HepG2 (cell line): ENCODE results near the gene CDH13. TPM values are rescaled to one million over a fixed set of nuclear protein-coding genes. Genes with fewer than 3 reads are reported as not detected.
A peak's percentile ranks its signal among the peaks of the same experiment; 100 is the strongest.

Experiments used
- ARID3A ChIP-seq: IDR thresholded peaks from 2 replicates; pipeline ENCODE4 v1.6.1; 2012; ENCODE audit warnings: low read depth, low read length, improper control_type of control experiment
- FOXK1 ChIP-seq: sonication (generic); formaldehyde crosslinking; IDR thresholded peaks from 2 replicates; pipeline ENCODE4 v1.4.0; 2020; ENCODE audit warnings: low read depth, missing genetic modification reagents, borderline replicate concordance
- GATAD2A ChIP-seq: IDR thresholded peaks from 2 replicates; pipeline ENCODE4 v1.6.1; 2016
- GFI1 ChIP-seq: sonication (generic); formaldehyde crosslinking; IDR thresholded peaks from 2 replicates; pipeline ENCODE4 v1.5.0; 2020; ENCODE audit warnings: missing genetic modification reagents, mild to moderate bottlenecking, borderline replicate concordance
- GLMP ChIP-seq: sonication (generic); formaldehyde crosslinking; IDR thresholded peaks from 2 replicates; pipeline ENCODE4 v1.9.0; 2021; ENCODE audit warnings: missing genetic modification reagents, mild to moderate bottlenecking, borderline replicate concordance
- GMEB1 ChIP-seq: sonication (generic); formaldehyde crosslinking; IDR thresholded peaks from 2 replicates; pipeline ENCODE4 v1.5.1; 2020; ENCODE audit warnings: missing genetic modification reagents, mild to moderate bottlenecking, borderline replicate concordance
- HMG20A ChIP-seq: IDR thresholded peaks from 2 replicates; pipeline ENCODE4 v1.6.1; 2016; ENCODE audit warnings: borderline replicate concordance
- MIER3 ChIP-seq: IDR thresholded peaks from 2 replicates; pipeline ENCODE4 v1.6.1; 2016; ENCODE audit warnings: missing compliant biosample characterization, borderline replicate concordance
- NR2F2 ChIP-seq: IDR thresholded peaks from 2 replicates; pipeline ENCODE4 v1.6.1; 2012; ENCODE audit warnings: low read depth, inconsistent platforms, borderline replicate concordance
- NR2F6 ChIP-seq, 2 experiments: IDR thresholded peaks; 2 replicates each; pipeline ENCODE4 v1.6.1; 2016; ENCODE audit warnings: antibody characterized with exemption in 1 of 2, mild to moderate bottlenecking in 1 of 2
- SP2 ChIP-seq: sonication (generic); formaldehyde crosslinking; IDR thresholded peaks from 2 replicates; pipeline ENCODE4 v1.5.1; 2020; ENCODE audit warnings: mild to moderate bottlenecking, missing genetic modification reagents
- ZMYM4 ChIP-seq: sonication (generic); formaldehyde crosslinking; IDR thresholded peaks from 2 replicates; pipeline ENCODE4 v1.8.1; 2023; ENCODE audit warnings: mild to moderate bottlenecking, missing genetic modification reagents
- ZNF10 ChIP-seq: sonication (generic); formaldehyde crosslinking; IDR thresholded peaks from 2 replicates; pipeline ENCODE4 v1.4.0; 2020; ENCODE audit warnings: mild to moderate bottlenecking, low read depth, missing genetic modification reagents, borderline replicate concordance
- ZNF12 ChIP-seq: sonication (generic); formaldehyde crosslinking; IDR thresholded peaks from 2 replicates; pipeline ENCODE4 v1.5.0; 2020; ENCODE audit warnings: missing genetic modification reagents
- ZNF335 ChIP-seq: sonication (generic); formaldehyde crosslinking; IDR thresholded peaks from 2 replicates; pipeline ENCODE4 v1.4.0; 2020; ENCODE audit warnings: missing genetic modification reagents
- ZNF788 ChIP-seq: sonication (generic); formaldehyde crosslinking; IDR thresholded peaks from 2 replicates; pipeline ENCODE4 v1.5.0; 2020; ENCODE audit warnings: mild to moderate bottlenecking, missing genetic modification reagents, borderline replicate concordance
- ZSCAN22 ChIP-seq: sonication (generic); formaldehyde crosslinking; IDR thresholded peaks from 2 replicates; pipeline ENCODE4 v1.4.0; 2020; ENCODE audit warnings: mild to moderate bottlenecking, missing genetic modification reagents
- ZSCAN9 ChIP-seq: IDR thresholded peaks from 2 replicates; pipeline ENCODE4 v1.6.1; 2016; ENCODE audit warnings: borderline replicate concordance
- polyA plus RNA-seq, 8 experiments: library from polyadenylated mRNA; depleted of rRNA in 3 of 8; stranded (reverse) in 7 of 8; unstranded in 1 of 8; fragments of >200 nt; fragmentation: Illumina TruSeq in 4 of 8; extraction: Trizol in 4 of 8; gene quantifications; 2 replicates each; pipeline versions ENCODE4 v1.2.1 to v1.2.3, GENCODE V29; 2011 to 2016; ENCODE audit warnings: low read depth in 4 of 8, missing spikeins in 1 of 8, mixed read lengths in 1 of 8; ENCODE audit not compliant: insufficient read depth in 1 of 8
- total RNA-seq, 5 experiments: library from RNA; depleted of rRNA; stranded (reverse); fragments of >200 nt; fragmentation: Illumina TruSeq; extraction: Trizol; gene quantifications; 2 replicates each; pipeline ENCODE4 v1.2.3, GENCODE V29; 2016; ENCODE audit warnings: low read depth in 1 of 5
- TF ChIP-seq, protein P1 (sequence below): sonication (generic); formaldehyde crosslinking; IDR thresholded peaks from 2 replicates; pipeline ENCODE4 v1.5.1; 2020; ENCODE audit warnings: mild to moderate bottlenecking, missing genetic modification reagents, borderline replicate concordance

Gene CDH13
- total and polyA plus RNA-seq, 2 of the 13 experiments (the other 11 are each of a cell fraction or from before 2014, with no cell fraction given) = not detected

DNA sequence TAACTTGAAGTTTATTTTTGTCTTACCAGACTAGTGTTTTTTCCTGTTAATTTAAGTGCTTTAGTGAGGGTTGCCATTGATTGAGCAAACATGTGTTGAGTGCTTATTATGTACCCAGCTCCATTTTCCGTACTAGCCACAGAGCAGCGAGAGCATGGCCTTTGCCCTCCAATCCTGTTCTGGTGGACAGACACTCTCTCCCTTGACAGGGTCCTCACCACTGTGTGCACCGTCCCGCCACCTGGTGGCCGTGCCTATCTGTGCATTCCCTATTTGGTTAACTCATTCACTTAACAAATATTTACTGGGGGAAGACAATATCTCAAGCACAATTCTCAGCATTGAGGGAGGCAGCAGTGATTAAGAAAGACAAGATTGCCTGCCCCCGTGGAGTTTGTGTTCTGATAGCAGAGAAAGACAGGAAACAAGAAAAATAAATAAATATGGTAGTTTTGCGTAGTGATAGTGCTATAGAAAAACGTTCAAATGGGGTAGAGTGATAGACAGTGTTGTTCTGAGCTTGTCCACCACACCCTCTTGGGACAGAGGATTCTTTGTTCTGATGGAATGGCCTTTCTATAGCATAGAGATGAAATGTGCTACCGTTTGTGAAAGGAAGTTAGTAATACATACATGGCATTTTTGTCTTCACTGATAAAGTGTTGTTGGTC is 13.0 kb downstream of the CDH13 start (continued):
- TF ChIP-seq, protein P1, sequence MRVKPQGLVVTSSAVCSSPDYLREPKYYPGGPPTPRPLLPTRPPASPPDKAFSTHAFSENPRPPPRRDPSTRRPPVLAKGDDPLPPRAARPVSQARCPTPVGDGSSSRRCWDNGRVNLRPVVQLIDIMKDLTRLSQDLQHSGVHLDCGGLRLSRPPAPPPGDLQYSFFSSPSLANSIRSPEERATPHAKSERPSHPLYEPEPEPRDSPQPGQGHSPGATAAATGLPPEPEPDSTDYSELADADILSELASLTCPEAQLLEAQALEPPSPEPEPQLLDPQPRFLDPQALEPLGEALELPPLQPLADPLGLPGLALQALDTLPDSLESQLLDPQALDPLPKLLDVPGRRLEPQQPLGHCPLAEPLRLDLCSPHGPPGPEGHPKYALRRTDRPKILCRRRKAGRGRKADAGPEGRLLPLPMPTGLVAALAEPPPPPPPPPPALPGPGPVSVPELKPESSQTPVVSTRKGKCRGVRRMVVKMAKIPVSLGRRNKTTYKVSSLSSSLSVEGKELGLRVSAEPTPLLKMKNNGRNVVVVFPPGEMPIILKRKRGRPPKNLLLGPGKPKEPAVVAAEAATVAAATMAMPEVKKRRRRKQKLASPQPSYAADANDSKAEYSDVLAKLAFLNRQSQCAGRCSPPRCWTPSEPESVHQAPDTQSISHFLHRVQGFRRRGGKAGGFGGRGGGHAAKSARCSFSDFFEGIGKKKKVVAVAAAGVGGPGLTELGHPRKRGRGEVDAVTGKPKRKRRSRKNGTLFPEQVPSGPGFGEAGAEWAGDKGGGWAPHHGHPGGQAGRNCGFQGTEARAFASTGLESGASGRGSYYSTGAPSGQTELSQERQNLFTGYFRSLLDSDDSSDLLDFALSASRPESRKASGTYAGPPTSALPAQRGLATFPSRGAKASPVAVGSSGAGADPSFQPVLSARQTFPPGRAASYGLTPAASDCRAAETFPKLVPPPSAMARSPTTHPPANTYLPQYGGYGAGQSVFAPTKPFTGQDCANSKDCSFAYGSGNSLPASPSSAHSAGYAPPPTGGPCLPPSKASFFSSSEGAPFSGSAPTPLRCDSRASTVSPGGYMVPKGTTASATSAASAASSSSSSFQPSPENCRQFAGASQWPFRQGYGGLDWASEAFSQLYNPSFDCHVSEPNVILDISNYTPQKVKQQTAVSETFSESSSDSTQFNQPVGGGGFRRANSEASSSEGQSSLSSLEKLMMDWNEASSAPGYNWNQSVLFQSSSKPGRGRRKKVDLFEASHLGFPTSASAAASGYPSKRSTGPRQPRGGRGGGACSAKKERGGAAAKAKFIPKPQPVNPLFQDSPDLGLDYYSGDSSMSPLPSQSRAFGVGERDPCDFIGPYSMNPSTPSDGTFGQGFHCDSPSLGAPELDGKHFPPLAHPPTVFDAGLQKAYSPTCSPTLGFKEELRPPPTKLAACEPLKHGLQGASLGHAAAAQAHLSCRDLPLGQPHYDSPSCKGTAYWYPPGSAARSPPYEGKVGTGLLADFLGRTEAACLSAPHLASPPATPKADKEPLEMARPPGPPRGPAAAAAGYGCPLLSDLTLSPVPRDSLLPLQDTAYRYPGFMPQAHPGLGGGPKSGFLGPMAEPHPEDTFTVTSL (CRISPR knock-in tag) = no peak
- TF ChIP-seq NR2F2 = peak; percentile 27; the same call in 1 of the 2 replicates
- no peak for TF ChIP-seq GMEB1 (CRISPR knock-in tag)
- no peak for TF ChIP-seq ZNF335 (CRISPR knock-in tag)
- TF ChIP-seq ZSCAN22 (CRISPR knock-in tag) = no peak
- TF ChIP-seq NR2F6 (IDR thresholded peaks at IDR 0.05) = peak; percentile 70
- TF ChIP-seq NR2F6 (CRISPR knock-in tag; IDR thresholded peaks at IDR 0.05) = peak; percentile 69
- no peak for TF ChIP-seq SP2
- TF ChIP-seq ARID3A = no peak
- TF ChIP-seq MIER3 (CRISPR knock-in tag) = 0 out of 2 replicates have a peak, but pooled peaks have one; percentile 25
- peak; percentile 24; the same call in 1 of the 2 replicates for TF ChIP-seq FOXK1
- TF ChIP-seq HMG20A (CRISPR knock-in tag) = 0 out of 2 replicates have a peak, but pooled peaks have one; percentile 24
- no peak for TF ChIP-seq ZNF12 (CRISPR knock-in tag)
- no peak for TF ChIP-seq GFI1
- TF ChIP-seq ZSCAN9 = peak; percentile 65
- peak; percentile 61 for TF ChIP-seq GATAD2A (CRISPR knock-in tag)
- no peak for TF ChIP-seq GLMP (CRISPR knock-in tag)
- no peak for TF ChIP-seq ZNF788 (CRISPR knock-in tag)
- peak; percentile 71 for TF ChIP-seq ZMYM4
- TF ChIP-seq ZNF10 (CRISPR knock-in tag) = no peak
